Activated CD8-positive, alpha-beta memory T cell treated with anti-CD3 and anti-CD28 coated beads for 24 hours (primary cell): Measurements from ENCODE around the gene MAP4K3.
A peak's percentile ranks its signal among the peaks of the same experiment; 100 is the strongest.
"Not testable (repeated sequence)": the region's sequence is repeated elsewhere in the genome, so short reads cannot be mapped to it uniquely, and the experiment has no call there.

ENCODE experiments used
- DNase-seq: peaks from one replicate; pipeline ENCODE4 v3.0.0-alpha.2; 2020

MAP4K3 gene

DNA sequence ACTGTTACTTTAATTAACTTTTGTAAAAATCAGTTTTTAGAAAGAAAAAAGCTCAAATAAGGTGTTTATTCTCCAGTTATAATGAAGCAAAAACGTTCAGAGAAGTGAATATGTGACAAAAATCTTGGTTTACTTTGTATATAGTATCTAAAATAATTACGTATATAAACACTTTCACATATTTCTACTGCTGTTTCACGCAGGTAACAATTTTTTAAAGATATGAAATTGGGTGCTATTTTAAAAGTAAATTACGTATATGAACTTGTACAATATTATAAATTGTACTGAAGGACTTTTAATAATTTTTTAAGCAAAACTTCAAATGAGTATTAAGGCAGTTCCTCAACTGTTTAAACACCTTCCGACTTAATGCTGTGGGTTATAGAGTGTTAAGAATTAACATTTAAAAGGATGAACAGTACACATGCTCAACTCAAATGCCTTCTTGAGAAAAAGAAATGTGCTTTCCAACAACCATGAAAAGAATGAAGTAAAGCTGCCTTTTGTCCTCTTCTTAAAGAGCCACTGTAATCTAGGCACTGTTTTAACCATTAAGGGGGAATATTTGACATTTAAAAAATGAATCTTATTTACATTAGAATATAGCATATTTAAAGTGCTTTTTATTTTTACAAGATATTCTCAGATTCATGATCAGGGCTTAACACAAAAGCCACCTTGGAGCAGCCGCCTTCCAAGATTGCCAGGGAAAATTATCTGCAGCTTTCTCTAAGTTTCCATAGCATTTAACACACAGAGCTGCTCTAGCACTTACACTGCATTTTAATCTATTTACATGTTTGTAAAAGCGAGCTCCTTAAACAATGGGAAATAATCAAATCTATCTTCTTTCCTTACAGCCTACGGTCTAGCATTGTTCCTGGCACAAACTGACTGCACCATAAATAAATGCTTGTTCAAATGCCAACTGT lies 136.8 kb downstream of the MAP4K3 start:
- DNase-seq: no peak

DNA sequence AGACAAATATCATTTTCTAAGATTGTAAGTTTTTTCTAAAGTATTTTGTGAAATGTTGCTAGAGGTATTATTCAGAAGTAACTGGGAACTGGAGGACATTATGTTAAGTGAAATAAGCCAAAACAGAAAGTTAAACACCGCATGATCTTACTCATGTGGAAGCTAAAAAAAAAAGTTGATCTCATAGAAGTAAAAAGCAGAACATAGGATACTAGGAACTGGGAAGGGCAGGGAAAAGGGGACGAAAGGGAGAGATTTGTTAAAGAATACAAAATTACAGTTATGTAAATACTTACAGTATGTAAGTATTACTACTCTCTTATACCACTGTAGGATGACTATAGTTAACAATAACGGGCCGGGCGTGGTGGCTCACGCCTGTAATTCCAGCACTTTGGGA lies 146.7 kb downstream of the MAP4K3 start:
- DNase-seq: no peak

DNA sequence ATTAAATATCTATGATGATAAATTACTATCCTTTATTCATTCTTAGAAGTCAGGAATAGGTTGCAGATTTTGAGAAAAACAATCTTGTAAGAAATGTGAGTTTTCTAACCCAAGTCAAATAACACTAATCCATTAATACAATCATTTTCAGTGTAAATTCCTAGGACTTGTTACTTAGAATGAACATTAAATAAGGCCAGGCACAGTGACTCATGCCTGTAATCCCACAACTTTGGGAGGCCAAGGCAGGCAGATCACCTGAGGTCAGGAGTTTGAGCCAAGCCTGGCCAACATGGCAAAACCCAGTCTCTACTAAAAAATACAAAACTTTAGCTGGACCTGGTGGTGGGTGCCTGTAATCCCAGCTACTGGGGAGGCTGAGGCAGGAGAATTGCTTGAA lies 147.5 kb downstream of the MAP4K3 start:
- DNase-seq: no peak

DNA sequence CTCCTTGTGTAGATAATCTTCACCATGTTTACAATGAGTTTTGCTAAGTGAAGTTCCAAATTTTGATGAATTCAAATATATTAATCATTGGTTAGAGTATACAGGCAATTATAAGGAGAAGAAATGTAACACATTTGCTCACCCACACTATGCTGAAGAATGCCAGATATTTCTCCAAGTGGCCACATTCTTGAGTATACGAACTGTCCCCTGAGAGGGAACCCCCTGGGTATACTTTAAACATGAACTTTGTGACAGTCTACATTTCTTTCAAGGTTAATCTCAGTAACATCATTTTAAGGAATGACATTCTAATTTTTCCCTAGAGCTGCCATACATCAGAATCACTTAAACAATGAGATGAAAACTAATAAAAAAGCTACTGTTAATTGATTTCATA lies 153.5 kb downstream of the MAP4K3 start:
- DNase-seq: no peak

DNA sequence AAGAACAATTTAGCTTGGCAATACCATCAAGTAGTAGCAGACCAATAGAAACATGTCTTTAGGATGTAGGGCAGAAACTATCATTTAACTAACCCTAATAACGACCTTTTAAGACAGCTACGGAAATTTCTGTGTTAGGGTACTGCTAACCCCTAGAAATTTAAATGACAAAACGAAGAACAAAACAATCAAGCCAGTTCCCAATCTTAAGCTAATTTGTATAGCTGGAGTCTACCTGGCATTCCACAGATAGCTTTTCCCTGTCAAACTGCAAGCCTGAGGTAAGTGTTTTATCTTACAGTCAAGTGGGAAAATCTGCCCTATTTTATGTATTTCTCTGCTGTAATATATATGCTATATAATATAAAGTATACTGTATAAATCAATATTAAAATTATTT lies 155.7 kb downstream of the MAP4K3 start:
- DNase-seq: no peak

DNA sequence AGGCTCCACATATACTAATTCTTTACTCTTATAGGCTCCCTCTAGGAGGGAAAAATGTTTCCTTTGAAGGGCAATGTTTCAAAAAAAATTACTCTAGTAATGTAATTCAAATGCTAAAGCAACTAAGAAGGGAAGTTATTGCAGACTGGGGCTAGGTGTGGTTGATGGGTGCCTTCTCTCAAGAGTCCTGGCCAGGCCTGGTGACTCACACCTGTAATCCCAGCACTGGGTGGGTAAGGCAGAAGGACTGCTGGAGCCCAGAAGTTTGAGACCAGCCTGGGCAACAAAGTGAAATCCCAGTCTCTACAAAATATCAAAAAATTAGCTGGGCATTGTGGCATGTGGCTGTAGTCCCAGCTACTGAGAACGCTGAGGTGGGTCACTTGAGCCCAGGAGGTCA lies 162.1 kb downstream of the MAP4K3 start:
- DNase-seq: no peak

DNA sequence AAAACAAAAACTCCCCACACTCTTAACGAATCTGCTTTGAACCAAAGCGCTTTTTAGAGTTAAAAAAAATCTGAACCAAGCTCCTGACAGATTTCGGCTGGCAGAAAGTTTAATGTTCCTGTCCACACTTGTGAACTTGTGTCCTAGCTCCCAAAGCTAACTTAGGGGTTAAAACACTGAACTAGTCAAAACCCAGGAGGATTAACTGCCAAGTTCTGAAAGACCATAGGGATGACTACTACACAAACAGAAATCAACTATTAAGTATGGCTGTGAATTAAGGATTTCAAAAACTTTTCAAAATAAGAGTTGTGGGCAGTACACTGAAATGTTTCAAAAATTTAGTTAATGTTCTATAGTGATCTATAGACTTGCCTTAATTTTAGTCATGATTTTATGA lies 167.1 kb downstream of the MAP4K3 start:
- DNase-seq: no peak

DNA sequence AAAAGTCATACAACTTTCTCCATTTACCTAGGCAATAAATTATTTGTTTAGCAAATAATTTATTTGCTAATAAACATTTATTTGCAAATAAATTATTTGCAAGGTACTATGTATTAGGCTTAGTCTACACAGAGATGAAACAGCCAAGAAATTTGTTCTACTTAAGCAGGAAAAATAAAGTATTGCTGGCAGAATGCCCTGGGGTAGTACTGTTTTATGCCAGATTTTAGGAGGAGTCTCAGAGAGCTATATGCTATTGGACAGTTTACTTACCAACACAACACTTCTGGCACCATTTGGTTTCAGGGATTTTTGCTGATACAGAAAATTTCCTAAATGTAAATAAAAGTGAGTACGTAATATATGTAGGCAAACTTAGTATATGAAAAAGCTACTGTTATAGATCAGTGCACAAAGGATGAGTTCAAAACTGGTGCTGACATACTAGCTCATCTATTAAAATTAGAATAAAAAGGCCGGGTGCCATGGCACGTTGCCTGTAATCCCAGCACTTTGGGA lies 170.1 kb downstream of the MAP4K3 start:
- no peak for DNase-seq

DNA sequence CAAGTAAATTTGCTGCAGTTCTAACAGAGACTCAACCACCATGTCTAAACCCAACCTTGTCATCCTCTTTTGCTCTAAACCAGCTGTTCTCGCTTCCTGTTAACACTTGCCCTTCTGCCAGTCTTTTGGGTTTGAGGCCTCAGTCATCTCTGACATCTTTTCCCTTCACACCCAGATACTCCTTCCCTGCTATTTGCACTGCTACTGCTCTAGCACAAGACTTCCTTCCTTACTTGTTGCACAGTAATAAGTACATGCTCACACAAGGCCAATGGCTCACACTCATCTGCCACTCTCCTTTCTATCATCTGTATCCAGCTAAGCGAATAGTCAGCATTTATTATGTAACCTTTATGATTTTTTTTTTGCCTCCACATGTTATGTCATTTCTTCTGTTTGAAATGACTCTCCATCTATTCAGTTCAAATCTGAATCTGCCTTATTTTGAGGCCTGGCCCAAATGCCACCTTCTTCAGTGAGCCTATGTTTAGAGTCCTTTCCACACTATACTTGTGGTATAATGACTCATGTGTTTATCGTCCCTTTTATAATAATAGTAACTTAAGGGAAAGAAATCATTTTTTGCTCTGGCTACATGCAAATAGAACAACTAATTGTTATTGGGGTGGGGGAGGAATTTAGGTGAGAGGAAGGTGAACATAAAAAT lies 170.8 kb downstream of the MAP4K3 start:
- no peak for DNase-seq

DNA sequence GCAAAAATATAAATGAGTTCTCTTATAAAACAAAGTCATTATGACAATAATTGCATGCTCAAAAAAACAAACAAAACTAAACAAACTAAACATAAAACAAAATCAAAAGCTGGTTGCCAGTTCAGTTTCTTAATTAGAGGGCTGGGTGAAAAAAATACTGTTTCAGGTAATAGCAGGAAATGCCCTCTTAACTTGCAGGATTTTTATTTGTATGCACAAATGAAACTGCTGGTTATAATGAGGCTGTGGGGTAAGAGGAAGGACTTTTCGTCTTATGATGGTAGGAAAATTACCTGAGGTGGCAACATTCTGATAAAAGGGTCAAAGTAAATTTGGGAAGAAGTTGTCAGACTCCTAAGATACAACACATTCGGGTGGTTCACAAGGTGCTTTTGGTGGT lies 171.8 kb downstream of the MAP4K3 start:
- DNase-seq: no peak

DNA sequence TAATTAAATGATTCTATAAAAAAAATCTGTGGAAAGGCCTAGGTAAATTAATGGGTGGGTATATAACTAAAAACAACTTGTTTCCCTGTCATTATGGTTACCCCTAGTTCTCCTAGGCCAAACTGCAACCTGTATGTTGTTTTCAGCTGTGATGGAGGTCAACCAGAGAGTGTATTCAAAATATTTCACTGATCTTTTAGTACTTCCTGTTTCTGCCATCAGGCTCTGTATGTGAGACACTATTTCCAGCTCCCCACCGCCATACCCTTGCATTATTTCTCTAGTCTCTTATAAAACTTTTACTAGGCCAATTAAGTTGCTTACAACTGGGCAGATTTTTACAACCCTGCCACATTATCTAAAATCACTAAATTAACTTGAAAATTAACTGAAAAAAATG lies 172.4 kb downstream of the MAP4K3 start:
- DNase-seq: no peak

DNA sequence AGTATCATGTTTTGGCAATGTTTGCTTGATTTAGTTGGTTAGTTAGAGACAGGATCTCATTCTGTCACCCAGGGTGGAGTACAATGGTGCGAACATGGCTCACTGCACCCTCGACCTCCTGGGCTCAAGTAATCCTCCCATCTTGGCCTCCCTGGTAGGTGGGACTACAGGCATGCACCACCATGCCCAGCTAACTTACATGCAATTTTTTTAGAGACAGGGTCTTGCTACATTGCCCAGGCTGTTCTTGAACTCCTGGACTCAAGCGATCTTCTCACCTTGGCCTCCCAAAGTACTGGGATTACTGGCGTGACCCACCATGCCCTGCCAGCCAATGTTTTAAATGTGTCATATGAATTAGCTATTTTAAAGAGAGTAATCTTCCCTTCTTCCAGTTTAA lies 177.0 kb downstream of the MAP4K3 start:
- DNase-seq: no peak

DNA sequence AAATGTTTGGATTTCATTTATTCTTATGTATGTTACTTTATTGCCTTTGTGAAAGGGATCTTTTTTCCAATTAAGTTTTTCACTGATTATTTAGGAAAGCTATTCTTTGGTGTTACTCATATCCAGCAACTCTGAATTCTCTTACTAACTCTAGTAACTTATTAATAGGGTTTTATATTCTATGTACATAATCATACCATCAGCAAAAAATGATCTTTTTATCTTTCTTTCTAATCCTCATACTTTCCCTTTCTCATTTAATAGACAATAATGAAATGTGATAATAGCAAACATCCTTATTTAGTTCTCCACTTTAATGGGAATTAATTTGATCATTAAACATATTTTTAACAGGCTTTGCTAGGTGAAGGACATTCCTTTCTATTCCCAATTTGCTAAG lies 181.0 kb downstream of the MAP4K3 start:
- DNase-seq: no peak

DNA sequence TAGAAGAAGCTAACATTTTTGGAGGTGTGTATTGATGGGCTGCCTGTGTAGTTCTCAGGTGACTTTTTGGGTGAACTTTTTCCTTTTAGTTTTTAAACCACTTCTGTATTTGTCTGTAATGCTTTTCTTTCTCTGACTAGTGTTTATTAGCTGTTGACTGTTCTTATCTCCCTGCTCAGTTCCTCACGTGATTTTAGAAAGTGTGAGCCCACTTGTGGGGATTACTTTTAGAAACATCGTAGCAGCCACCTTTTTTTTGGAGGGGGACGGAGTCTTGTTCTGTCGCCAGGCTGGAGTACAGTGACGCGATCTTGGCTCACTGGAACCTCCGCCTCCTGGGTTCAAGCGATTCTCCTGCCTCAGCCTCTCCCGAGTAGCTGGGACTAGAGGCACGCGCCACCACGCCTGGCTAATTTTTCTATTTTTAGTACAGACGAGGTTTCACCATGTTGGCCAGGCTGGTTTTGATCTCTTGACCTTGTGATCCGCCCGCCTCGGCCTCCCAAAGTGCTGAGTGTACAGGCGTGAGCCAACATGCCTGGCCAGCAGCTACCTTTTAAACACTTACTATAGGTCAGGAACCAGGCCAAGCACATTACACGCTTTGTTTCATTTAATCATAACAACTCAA lies 184.1 kb downstream of the MAP4K3 start:
- DNase-seq: no peak

DNA sequence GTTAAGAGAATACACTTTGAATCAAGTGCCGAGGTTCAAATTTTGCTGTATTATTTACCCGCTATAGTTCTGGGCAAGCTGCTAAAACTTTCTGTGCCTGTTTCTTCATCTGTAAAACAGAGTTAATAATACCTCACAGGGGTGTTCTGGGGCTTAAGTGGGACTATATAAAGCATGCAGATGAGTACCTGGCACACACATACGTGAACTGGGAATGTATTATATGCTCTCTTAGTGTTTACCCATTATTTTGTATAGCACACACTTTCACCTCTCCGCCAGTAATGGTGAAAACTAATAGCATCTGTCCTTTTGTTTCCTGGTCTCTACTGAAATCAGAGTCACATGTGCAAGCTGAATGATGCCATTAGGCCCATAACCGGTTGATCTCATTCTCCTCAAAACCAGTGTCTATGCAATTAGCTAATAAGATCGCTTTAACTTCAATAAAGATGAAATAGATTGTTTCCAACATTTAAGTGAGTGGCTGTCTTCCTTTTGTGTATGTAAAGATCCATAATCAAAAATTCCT lies 189.5 kb downstream of the MAP4K3 start:
- DNase-seq: no peak

DNA sequence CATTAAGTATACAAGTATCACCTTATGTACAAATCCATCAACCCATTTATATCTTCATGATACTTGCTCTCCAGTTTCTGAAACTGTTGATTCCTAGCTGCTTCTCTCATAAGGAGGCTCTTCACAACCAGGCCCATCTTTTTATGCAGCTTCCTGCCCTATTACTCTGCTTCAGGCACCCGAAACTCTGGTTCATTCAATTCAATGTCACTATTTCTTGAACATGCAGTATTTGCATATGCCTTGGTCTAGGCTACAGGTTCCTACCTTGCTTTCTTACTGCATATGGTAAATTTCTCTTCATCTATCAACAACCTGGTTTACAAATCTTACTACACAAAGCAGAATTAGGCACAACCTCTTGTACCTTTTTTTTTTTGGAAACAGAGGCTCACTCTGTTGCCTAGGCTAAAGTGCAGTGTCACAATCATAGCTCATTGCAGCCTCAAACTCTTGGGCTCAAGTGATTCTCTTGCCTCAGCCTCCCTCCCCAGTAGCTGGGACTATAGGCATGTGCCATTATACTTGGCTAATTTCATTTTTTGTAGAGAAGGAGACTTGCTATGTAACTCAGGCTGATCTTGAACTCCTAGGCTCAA lies 190.6 kb downstream of the MAP4K3 start:
- no peak for DNase-seq

DNA sequence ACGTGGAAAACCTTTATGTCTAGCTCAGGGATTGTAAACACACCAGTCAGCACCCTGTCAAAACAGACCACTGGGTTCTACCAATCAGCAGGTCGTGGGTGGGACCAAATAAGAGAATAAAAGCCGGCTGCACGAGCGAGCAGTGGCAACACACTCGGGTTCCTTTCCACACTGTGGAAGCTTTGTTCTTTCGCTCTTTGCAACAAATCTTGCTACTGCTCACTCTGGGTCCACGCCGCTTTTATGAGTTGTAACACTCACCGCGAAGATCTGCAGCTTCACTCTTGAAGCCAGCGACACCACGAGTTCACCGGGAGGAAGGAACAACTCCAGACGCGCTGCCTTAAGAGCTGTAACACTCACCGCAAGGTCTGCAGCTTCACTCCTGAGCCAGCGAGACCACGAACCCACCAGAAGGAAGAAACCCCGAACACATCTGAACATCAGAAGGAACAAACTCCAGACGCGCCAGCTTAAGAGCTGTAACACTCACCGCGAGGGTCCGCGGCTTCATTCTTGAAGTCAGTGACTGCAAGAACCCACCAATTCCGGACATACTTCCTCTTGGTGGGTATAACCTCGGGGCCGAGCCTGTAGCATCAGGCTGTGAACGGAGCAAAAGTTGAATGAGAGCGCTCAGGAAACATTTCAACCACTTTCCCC lies 192.0 kb downstream of the MAP4K3 start:
- DNase-seq: peak; percentile 73

DNA sequence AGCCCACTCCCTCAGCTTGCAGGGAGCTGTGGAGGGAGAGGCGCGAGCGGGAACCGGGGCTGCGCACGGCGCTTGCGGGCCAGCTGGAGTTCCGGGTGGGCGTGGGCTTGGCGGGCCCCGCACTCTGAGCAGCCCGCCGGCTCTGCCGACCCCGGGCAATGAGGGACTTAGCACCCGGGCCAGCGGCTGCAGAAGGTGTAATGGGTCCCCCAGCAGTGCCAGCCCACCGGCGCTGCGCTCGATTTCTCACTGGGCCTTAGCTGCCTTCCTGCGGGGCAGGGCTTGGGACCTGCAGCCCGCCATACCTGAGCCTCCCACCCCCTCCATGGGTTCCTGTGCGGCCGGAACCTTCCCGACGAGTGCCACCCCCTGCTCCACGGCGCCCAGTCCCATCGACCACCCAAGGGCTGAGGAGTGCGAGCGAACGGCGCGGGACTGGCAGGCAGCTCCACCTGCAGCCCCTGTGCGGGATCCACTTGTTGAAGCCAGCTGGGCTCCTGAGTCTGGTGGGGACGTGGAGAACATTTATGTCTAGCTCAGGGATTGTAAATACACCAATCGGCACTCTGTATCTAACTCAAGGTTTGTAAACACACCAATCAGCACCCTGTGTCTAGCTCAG lies 192.7 kb downstream of the MAP4K3 start:
- DNase-seq: not testable (repeated sequence)

DNA sequence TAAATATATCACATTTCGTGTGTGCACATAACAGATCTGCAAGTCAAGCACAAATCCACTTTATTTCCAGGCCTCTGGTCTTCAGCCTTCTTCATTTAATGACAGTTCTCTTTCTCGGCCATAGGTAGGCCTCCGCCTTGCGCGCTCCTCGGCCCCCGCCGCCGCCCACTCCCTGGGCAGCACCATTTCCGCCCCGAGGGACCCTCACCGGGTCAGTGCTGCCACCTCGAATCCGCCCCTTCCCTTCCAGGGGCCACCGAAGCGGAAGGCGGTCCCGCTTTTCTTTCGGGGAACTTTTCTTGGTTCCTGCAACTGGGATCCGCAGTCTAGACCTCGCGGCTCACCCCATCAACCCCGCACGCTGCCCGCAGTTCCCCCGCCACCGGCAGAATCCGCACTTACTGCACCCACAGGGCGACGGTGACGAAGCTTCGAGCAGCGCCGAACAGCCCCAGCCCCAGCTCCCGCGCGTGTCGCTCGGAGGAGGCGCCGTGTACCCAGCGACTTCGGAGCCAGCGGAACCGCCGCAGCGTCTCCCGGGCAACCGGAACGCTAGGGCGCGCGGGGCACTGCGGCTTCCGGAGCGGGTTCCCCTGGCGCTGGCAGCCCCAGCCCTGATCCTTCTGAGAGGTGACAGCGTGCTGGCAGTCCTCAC lies 193.5 kb downstream of the MAP4K3 start, which contains the start of gene CDKL4:
Gene CDKL4, minus strand, starts transcription at position 502 of the 655 bp plus-strand sequence.
- DNase-seq: peak; percentile 67

DNA sequence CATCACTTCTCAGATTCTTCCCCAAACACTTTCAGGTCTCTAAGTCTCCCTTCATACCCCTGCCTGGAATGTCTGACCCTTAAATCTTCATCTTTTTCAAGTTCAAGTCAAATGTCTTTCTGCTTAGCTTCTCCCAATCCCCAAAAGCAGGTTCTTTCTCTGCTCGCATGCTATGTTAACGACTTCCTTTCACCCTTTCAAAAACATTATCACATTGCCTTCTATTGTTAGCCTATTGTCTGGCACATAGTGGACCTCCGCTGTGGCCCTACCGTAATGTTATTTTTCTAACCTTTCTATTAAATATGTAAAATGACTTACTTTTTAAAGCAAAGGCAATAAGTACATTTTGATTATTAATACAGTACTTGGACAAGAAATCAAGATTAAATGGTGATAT lies 195.5 kb downstream of the MAP4K3 start:
- DNase-seq: no peak

DNA sequence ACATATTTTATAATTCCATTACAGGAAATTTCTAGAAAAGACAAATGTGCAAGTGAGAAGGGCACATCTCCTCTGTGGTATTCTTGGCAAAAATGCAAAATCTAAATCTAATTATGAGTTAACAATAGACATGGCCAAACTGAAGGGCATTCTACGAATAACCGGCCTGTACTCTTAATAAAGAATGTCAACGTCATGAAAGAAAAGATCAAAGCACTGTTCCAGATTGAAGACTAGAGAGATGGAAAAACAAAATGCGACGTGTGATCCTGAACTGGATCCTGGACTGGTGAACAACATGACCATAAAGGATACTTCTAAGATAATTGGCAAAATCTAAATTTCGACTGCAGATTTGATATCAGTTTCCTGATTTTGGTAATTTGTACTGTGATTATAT lies 196.3 kb downstream of the MAP4K3 start:
- DNase-seq: no peak
